Type B pancreatic cell (in vitro differentiated cells): ENCODE data around the gene SPATA7. TPM values are rescaled to one million over a fixed set of nuclear protein-coding genes. Genes with fewer than 3 reads are reported as not detected.
"Not testable (repeated sequence)": the region's sequence is repeated elsewhere in the genome, so short reads cannot be mapped to it uniquely, and the experiment has no call there.

Source experiments
- DNase-seq: peaks from one replicate; pipeline ENCODE4 v3.0.0; 2021; ENCODE audit warnings: mixed read lengths; ENCODE audit not compliant: unreplicated experiment; ENCODE audit errors: extremely low spot score
- H3K27ac Mint-ChIP-seq: 2 replicates; pipeline ENCODE4 v1.8.0; 2021; ENCODE audit warnings: mild to moderate bottlenecking, mixed read lengths
- H3K27me3 Mint-ChIP-seq: 2 replicates; pipeline ENCODE4 v1.8.0; 2021; ENCODE audit warnings: mixed read lengths
- H3K36me3 Mint-ChIP-seq: 2 replicates; pipeline ENCODE4 v1.8.0; 2021; ENCODE audit warnings: mixed read lengths
- H3K4me1 Mint-ChIP-seq: one replicate; pipeline ENCODE4 v1.8.0; 2021; ENCODE audit warnings: mixed read lengths; ENCODE audit not compliant: unreplicated experiment
- H3K4me3 Mint-ChIP-seq: 2 replicates; pipeline ENCODE4 v1.8.0; 2021; ENCODE audit warnings: mild to moderate bottlenecking, mixed read lengths
- H3K9me3 Mint-ChIP-seq: 2 replicates; pipeline ENCODE4 v1.8.0; 2021; ENCODE audit warnings: mixed read lengths
- total RNA-seq: library from RNA; stranded (reverse); gene quantifications from 2 replicates; pipeline ENCODE4 v1.2.1, GENCODE V29; 2021; ENCODE audit warnings: low replicate concordance
- TF ChIP-seq, protein P1 (sequence below): fragments of 200-600 bp; sonication (generic); conservative IDR thresholded peaks from 2 replicates; pipeline ENCODE4 v1.5.0; 2021; ENCODE audit warnings: antibody characterized with exemption, mild to moderate bottlenecking

The SPATA7 gene
- total RNA-seq, 1 donor from 2014 or later, result 16.2 TPM

GRCh38 chr14:88364710-88365413, 20.6 kb upstream of the SPATA7 start:
- TF ChIP-seq, protein P1, sequence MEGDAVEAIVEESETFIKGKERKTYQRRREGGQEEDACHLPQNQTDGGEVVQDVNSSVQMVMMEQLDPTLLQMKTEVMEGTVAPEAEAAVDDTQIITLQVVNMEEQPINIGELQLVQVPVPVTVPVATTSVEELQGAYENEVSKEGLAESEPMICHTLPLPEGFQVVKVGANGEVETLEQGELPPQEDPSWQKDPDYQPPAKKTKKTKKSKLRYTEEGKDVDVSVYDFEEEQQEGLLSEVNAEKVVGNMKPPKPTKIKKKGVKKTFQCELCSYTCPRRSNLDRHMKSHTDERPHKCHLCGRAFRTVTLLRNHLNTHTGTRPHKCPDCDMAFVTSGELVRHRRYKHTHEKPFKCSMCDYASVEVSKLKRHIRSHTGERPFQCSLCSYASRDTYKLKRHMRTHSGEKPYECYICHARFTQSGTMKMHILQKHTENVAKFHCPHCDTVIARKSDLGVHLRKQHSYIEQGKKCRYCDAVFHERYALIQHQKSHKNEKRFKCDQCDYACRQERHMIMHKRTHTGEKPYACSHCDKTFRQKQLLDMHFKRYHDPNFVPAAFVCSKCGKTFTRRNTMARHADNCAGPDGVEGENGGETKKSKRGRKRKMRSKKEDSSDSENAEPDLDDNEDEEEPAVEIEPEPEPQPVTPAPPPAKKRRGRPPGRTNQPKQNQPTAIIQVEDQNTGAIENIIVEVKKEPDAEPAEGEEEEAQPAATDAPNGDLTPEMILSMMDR, result no peak
- Mint-ChIP-seq H3K4me3 (no peak overlapping the region), H3K9me3 (no peaks in the 10 kb centered on the region), H3K36me3 (no peaks in the 10 kb centered on the region), H3K27ac (no peak overlapping the region), H3K4me1 (no peaks in the 10 kb centered on the region), H3K27me3 (peaks cover 14% of the 10 kb centered on the region)
- no peak for DNase-seq

- H3K27me3 Mint-ChIP-seq, result peaks cover 36% of the 10 kb centered on the region
- no peak for DNase-seq
- no peak overlapping the region for H3K4me3 Mint-ChIP-seq
- no peaks in the 10 kb centered on the region for H3K4me1 Mint-ChIP-seq
- TF ChIP-seq, protein P1, result no peak
- no peak overlapping the region for H3K27ac Mint-ChIP-seq
- no peaks in the 10 kb centered on the region for H3K9me3 Mint-ChIP-seq
- no peaks in the 10 kb centered on the region for H3K36me3 Mint-ChIP-seq
Measured at GRCh38 chr14:88369496-88369895, 16.0 kb upstream of the SPATA7 start.

DNA sequence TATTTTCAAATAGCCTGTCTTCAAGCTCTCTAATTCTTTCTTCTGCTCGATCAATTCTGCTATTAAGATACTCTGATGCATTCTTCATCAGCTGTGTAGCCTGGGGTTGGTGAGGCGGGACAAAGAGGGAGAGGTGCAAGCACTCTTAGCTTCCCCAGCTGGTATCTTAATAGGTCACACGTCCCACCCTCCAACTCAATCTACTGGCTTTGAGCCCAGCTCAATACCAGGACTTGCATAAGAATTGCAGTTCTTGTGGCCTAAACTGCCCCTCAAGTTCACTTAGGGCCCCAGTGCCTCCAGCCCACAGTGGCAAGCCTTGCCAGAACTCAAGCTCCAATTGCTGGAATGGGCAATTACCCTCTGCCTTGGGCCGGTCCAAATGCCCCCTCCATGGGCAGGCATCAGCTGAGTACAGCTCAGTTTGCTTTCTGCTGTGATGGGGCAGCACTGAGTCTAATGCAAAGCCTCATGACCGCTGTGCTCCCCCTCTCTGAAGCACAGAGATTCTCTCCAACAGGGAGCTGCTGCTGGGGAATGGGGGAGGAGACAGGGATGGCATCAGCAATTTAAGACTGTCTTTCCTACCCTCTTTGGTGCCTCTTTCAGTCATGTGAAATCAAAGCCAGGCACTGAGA, 5.6 kb upstream of the SPATA7 start:
- no peak overlapping the region for H3K27ac Mint-ChIP-seq
- TF ChIP-seq, protein P1, result no peak
- no peak for DNase-seq
- H3K4me1 Mint-ChIP-seq, result peaks cover 3% of the 10 kb centered on the region
- H3K27me3 Mint-ChIP-seq, result peaks cover 29% of the 10 kb centered on the region
- H3K9me3 Mint-ChIP-seq, result no peaks in the 10 kb centered on the region
- H3K36me3 Mint-ChIP-seq, result no peaks in the 10 kb centered on the region
- no peak overlapping the region for H3K4me3 Mint-ChIP-seq

GRCh38 chr14:88380405-88380804, 5.1 kb upstream of the SPATA7 start:
- H3K36me3 Mint-ChIP-seq, result no peaks in the 10 kb centered on the region
- peaks cover 4% of the 10 kb centered on the region for H3K4me1 Mint-ChIP-seq
- H3K4me3 Mint-ChIP-seq, result no peak overlapping the region
- no peak overlapping the region for H3K27ac Mint-ChIP-seq
- TF ChIP-seq, protein P1, result peak; percentile 44
- peaks cover 29% of the 10 kb centered on the region for H3K27me3 Mint-ChIP-seq
- DNase-seq, result no peak
- no peaks in the 10 kb centered on the region for H3K9me3 Mint-ChIP-seq

DNA sequence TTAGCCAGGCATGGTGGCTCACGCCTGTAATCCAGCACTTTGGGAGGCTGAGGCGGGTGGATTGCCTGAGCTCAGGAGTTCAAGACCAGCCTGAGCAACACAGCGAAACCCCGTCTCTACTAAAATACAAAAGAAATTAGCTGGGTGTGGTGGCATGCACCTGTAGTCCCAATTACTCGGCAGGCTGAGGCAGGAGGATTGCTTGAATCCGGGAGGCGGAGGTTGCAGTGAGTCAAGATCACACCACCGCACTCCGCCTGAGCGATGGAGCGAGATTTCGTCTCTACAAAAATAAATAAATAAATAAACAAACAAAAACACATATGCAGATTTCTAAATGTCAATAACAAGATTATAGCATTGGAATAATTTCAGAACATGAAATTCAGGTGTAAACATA, 3.8 kb upstream of the SPATA7 start:
- H3K4me1 Mint-ChIP-seq, H3K4me3 Mint-ChIP-seq, H3K36me3 Mint-ChIP-seq, H3K27ac Mint-ChIP-seq, H3K9me3 Mint-ChIP-seq, DNase-seq: not testable (repeated sequence)
- H3K27me3 Mint-ChIP-seq, result peaks cover 29% of the 10 kb centered on the region

- peak overlapping the region; percentile 94 for H3K27ac Mint-ChIP-seq
- H3K9me3 Mint-ChIP-seq, result no peaks in the 10 kb centered on the region
- TF ChIP-seq, protein P1, result no peak
- no peaks in the 10 kb centered on the region for H3K36me3 Mint-ChIP-seq
- H3K4me1 Mint-ChIP-seq, result peaks cover 4% of the 10 kb centered on the region
- peaks cover 29% of the 10 kb centered on the region for H3K27me3 Mint-ChIP-seq
- H3K4me3 Mint-ChIP-seq, result peak overlapping the region; percentile 97
- DNase-seq, result no peak
Measured at GRCh38 chr14:88384718-88385117, 739 bp upstream of the SPATA7 start.
